ENCODE results near the gene PITPNC1.
"Not testable (repeated sequence)": the region's sequence is repeated elsewhere in the genome, so short reads cannot be mapped to it uniquely, and the experiment has no call there.

PITPNC1 gene

DNA sequence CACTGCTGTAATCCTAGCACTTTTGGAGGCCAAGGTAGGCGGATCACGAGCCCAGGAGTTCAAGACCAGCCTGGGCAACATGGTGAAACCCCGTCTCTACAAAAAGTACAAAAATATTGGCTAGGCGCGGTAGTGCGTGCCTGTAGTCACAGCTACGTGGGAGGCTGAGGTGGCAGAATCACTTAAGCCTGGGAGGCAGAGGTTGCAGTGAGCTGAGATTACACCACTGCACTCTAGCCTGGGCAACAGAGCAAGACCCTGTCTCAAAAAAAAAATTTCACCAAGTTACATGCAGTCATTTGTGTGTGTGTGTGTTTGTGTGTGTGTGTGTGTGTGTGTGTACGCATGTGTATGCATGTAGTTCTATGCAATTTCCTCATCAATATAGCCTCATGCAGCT lies 325.8 kb downstream of the PITPNC1 start:
- not testable (repeated sequence) for DNase-seq

DNA sequence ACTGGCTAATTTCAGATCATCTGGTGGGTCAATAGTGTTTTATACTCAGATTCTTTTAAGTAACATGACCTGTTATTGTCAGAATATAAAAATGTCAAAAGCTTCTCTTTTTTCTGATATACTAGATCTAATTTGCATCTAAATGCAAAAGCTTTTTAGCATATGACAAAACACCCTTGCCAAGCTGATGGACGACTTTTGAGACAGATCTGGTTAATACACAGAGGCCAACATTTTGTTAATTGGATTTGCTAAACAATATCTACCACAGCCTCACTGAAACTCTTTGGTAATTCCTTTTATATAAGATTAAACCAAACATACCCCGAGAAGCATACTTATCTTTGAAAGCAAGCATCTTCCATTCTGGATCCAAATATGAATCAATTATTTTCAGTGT lies 330.4 kb downstream of the PITPNC1 start:
- DNase-seq, result peak; percentile 84

DNA sequence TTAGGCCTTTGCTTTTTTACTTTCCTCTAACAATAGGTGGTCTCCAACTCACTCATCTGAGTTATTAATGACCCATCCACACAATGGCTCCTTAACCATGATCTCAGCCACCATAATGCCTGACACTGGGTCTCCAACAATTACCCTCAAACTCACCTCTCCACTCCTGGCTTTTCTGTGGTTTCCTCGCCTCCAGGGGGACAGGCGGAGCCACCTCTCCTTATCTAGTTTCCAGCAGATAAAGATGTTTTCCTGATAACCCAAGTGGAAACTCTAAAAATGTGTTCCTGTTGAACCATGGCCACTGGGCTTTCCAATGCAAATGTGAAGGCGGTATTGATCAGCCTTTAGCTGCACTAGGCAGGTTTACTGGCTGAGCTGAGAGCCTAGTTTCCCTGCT lies 331.3 kb downstream of the PITPNC1 start:
- DNase-seq, result no peak

DNA sequence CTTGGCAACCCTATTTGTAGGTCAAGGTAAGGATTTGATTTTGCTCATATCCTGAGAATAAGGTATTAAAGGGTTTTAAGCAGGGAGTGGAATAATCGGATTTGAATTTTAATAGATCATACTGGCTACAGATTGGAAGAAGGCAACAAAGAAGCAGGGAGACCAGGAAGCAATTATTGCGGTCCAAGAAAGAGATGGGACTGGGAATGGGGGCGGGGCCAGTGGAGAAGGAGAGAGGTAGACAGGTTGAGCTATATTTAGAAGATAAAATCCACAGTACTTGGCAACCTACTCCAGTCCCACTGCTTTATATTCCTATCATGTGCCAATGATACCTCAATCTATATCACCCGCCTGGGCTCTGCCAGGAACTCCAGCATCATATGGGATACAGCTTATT lies 334.8 kb downstream of the PITPNC1 start:
- DNase-seq, result peak; percentile 80

- DNase-seq, result peak; percentile 62
Measured at GRCh38 chr17:67712375-67712774, 335.3 kb downstream of the PITPNC1 start.

DNA sequence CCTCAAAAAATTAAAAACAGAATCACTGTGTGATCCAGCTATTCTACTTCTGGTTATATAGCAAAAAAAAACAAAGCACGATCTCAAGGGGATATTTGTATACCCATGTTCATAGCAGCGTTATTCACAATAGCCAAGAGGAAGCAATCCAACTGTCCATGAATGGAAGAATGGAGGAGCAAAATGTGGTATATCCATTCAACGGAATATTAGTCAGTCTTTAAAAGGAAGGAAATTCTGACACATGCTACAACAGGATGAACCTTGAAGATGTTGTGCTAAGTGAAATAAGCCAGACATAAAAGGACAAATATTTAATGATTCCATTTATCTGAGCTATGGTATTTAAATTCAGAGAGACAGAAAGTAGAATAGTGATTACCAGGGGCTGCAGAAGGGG lies 336.1 kb downstream of the PITPNC1 start:
- no peak for DNase-seq

- no peak for DNase-seq
Measured at GRCh38 chr17:67716405-67716798, 339.3 kb downstream of the PITPNC1 start.

DNA sequence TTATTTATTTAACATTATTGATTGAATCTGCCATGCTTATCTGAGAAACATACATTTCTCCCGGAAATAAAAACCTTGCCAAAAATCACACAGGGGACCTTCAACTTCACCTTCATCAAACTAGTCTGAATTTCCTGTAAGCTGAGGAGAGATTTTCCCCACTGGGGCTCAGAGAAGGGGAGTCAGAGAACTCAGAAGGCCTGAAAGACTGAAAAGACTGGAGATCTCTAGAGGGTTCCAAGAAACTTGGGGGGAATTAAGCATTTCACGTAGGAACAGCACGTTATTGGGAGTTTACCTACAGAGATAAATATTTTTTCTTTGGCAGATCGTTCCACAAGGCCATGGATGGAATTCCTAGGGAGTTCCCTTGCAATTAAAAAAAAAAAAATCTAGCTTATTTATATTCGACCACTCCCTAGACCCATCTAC lies 340.1 kb downstream of the PITPNC1 start:
- DNase-seq, result no peak

DNA sequence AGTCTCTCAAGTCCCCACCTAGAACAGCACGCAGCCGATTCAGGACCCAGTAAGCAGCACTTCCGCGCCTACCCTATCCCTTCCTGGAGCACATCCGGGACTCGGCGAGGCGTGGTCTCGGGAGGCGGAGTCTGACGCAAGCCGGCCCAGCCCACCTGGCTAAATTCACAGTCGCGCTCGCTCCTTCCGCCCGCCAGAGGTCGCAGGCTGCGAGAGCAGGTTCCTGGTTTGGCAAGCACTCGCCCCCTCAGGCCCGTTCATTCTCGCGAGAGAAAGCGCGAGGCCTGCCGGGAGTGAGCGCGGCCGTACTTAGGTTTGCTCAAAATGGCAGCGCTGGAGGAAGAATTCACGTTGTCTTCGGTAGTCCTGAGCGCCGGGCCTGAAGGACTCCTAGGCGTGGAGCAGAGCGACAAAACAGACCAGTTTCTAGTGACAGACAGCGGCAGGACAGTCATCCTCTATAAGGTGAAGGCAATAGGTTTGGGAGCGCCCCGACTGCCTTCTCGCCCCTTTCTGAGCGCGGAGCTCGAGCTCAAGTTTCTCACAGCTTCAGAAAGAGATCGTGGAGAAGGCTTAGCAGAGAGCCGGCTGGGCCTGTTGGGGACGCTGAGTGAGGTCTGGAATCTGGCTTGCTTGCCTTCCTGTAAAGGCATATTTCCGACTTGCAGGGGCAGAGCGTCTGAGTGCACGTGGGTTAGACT lies 340.7 kb downstream of the PITPNC1 start, which contains the start of gene NOL11:
Gene NOL11 (plus strand): TSS at position 313 of the 701 bp plus-strand sequence. CDS start 12 bp downstream, at position 325.
- peak; percentile 98 for DNase-seq

- DNase-seq, result peak; percentile 70
Measured at GRCh38 chr17:67718325-67718941, 341.4 kb downstream of the PITPNC1 start.

- no peak for DNase-seq
Measured at GRCh38 chr17:67725373-67725791, 348.3 kb downstream of the PITPNC1 start.

DNA sequence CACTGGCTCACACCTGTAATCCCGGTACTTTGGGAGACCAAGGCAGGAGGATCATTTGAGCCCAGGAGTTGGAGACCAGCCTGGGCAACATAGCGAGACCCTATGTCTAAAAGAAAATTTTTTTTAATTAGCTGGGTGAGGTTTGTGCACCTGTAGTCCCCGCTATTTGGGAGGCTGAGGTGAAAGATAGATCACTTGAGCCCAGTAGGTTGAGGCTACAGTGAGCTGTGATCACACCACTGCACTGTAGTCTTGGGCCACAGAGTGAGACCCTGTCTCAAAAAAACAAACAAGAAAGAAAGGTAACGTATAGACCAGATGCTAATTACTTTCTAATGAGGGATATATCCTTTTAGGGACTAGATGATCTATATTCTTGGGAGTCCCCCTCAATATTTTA lies 348.7 kb downstream of the PITPNC1 start:
- DNase-seq, result no peak

- not testable (repeated sequence) for DNase-seq
Measured at GRCh38 chr17:67727152-67728039, 350.3 kb downstream of the PITPNC1 start.

GRCh38 chr17:67729903-67730302 lies 352.8 kb downstream of the PITPNC1 start:
- no peak for DNase-seq

- no peak for DNase-seq
Measured at GRCh38 chr17:67730731-67731130, 353.6 kb downstream of the PITPNC1 start.

DNA sequence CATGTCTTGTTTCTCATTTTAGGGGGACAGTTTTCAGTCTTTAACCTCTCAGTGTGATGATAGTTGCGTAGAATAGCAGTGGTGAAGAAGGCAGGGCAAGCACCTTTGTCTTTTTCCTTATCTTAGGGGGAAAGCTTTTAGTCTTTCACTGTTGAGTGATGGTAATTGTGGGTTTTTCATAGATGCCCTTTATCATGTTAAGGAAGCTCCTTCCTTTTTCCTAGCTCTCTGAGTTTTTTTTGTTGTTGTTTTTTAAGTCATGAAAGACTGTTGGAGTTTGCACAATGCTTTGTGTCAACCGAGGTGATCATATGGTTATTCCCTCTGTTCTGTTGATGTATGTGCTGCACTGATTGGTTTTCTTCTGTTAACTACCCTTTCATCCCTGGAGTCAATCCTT lies 356.4 kb downstream of the PITPNC1 start:
- DNase-seq, result no peak

DNA sequence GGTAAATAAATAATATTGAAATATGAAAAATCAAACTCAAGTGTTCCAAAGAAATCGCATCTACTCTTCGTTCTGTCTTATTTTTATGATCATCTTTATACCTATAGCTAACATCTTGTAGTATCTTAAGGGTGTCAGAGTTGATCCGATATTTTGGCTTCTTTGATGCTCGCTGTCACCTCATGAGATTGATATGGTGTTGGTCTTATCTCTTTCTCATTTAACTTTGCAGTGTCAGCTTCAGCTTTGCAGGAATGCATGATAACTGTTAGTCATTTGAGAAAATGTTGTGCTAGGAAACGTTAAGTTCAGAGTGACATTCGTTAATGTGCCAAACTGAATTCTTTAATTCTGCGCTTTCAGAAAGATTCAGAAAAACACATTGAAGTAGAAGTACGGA lies 360.1 kb downstream of the PITPNC1 start:
- DNase-seq, result no peak

GRCh38 chr17:67742025-67742424 lies 364.9 kb downstream of the PITPNC1 start:
- DNase-seq, result no peak
